Measurements from ENCODE around the gene MAP2K1. TPM values are rescaled to one million over a fixed set of nuclear protein-coding genes. Genes with fewer than 3 reads are reported as not detected.

The MAP2K1 gene
- total and polyA plus RNA-seq, 9 of the 15 experiments (the other 6 are each of a cell fraction or from before 2014, with no cell fraction given), result 7.5 to 58.3 (median 30.0) TPM

DNA sequence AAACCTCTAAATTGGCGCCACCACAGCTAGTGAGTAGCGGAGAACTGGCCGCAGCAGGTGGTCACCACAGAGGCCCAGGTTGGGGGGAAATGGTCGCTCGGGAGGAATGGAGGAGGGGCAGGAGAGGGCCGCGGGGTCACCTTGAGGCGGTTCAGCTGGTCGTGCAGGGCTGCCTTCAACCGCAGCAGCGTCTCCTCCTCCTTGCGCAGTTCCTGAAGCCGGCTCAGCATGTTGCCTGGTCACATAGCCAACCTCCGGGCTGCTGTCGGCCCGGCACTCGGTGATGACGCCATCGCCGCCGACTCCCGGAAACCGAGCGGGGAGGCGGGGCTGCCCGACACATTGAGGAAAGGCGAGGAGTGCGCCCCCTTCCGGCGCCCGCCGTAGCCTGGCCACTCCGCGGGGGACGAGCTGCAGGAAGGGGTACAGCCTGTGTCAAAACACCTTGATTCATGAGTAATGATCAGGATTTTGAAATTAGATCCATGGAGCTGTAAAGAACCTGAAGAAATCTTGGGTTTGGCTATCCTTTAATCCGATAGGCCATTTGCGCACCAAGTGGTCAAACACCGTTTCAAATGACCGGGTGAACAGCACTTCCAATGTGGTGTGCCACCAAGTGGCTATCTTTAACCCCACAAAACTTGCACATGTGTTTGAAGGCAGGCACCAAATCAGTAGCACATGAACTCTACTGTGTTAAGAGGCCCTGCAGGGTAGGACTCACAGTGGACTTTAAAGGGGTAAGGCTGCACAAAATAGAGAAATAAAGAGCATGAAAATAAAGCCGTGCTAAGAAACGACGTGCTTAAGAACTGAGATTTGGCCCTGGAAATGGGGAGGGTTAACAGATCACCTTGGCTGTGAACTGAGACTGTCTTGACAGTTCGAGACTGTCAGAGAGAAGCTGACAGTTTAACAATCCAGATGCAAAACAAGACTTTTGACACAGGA, 111.1 kb downstream of the MAP2K1 start, which contains the start of gene SNAPC5 (continued):
- TF ChIP-seq MECOM (CRISPR knock-in tag; IDR thresholded peaks at IDR 0.05) (no peak), ETV1 (tag; conservative IDR thresholded peaks at IDR 0.05; ENCODE audit: low read depth) (peak; percentile 79), CBX2 (IDR thresholded peaks at IDR 0.05; ENCODE audit: insufficient read depth, low read length, poor library complexity, severe bottlenecking) (no peak), NELFE (IDR thresholded peaks at IDR 0.05; ENCODE audit: insufficient read depth, insufficient read length) (no peak), KDM2B (CRISPR knock-in tag; IDR thresholded peaks at IDR 0.05) (0 out of 2 replicates have a peak, but pooled peaks have one; percentile 41), GTF2A2 (tag; IDR thresholded peaks at IDR 0.05) (no peak), ZNF23 (CRISPR knock-in tag; IDR thresholded peaks at IDR 0.05) (no peak), CTBP1 (IDR thresholded peaks at IDR 0.05; ENCODE audit: borderline replicate concordance) (peak; percentile 82), ZNF780A (CRISPR knock-in tag; IDR thresholded peaks at IDR 0.05) (no peak), HOMEZ (CRISPR knock-in tag; IDR thresholded peaks at IDR 0.05) (no peak), NCOA6 (IDR thresholded peaks at IDR 0.05) (0 out of 2 replicates have a peak, but pooled peaks have one; percentile 24), NFRKB (IDR thresholded peaks at IDR 0.05; ENCODE audit: low read depth) (no peak; the same call in 1 of the 2 replicates), HMGN3 (IDR thresholded peaks at IDR 0.05; ENCODE audit: borderline replicate concordance, extremely low read depth, insufficient read length, low read depth, low read length) (peak; percentile 97), NFE2L1 (tag; IDR thresholded peaks at IDR 0.05; ENCODE audit: borderline replicate concordance, low read depth) (no peak), TFE3 (CRISPR knock-in tag; IDR thresholded peaks at IDR 0.05) (no peak), ZBTB17 (CRISPR knock-in tag; IDR thresholded peaks at IDR 0.05) (peak; percentile 40; the same call in 1 of the 2 replicates), RBM25 (IDR thresholded peaks at IDR 0.05; ENCODE audit: low read depth, low read length, severe bottlenecking) (no peak), NRF1 (conservative IDR thresholded peaks at IDR 0.05 in 1 of 2, IDR thresholded peaks at IDR 0.05 in 1 of 2) (peak; percentile 75 to 79), ZNF140 (CRISPR knock-in tag; IDR thresholded peaks at IDR 0.05) (no peak), PCBP1 (IDR thresholded peaks at IDR 0.05; ENCODE audit: low read depth, low read length, poor library complexity, severe bottlenecking) (peak; percentile 88)
- TF ChIP-seq, protein P1, sequence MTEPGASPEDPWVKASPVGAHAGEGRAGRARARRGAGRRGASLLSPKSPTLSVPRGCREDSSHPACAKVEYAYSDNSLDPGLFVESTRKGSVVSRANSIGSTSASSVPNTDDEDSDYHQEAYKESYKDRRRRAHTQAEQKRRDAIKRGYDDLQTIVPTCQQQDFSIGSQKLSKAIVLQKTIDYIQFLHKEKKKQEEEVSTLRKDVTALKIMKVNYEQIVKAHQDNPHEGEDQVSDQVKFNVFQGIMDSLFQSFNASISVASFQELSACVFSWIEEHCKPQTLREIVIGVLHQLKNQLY (CRISPR knock-in tag; conservative IDR thresholded peaks at IDR 0.05), result no peak
- TF ChIP-seq, protein P2, sequence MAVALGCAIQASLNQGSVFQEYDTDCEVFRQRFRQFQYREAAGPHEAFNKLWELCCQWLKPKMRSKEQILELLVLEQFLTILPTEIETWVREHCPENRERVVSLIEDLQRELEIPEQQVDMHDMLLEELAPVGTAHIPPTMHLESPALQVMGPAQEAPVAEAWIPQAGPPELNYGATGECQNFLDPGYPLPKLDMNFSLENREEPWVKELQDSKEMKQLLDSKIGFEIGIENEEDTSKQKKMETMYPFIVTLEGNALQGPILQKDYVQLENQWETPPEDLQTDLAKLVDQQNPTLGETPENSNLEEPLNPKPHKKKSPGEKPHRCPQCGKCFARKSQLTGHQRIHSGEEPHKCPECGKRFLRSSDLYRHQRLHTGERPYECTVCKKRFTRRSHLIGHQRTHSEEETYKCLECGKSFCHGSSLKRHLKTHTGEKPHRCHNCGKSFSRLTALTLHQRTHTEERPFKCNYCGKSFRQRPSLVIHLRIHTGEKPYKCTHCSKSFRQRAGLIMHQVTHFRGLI (CRISPR knock-in tag; IDR thresholded peaks at IDR 0.05), result no peak
